GM23338 (cell line): ENCODE data around the gene KIAA1755.

Experiments
- CTCF ChIP-seq, 2 experiments: fragments of 200-600 bp in 1 of 2; sonication (generic) in 1 of 2; conservative IDR thresholded peaks; 2 replicates each; pipeline versions ENCODE4 v1.5.1 to v1.6.1; 2016 to 2017; ENCODE audit warnings: antibody characterized with exemption in 2 of 2, low read depth in 2 of 2, mild to moderate bottlenecking in 2 of 2, moderate library complexity in 1 of 2
- EZH2 ChIP-seq: fragments of 200-600 bp; sonication (generic); IDR thresholded peaks from one replicate; pipeline ENCODE4 v1.8.0; 2017; ENCODE audit warnings: antibody characterized with exemption, mild to moderate bottlenecking, low read depth; ENCODE audit not compliant: unreplicated experiment
- EZH2phosphoT487 ChIP-seq: fragments of 200-600 bp; sonication (generic); IDR thresholded peaks from one replicate; pipeline ENCODE4 v1.8.1; 2018; ENCODE audit warnings: antibody characterized with exemption; ENCODE audit not compliant: unreplicated experiment
- POLR2AphosphoS5 ChIP-seq: IDR thresholded peaks from 2 replicates; pipeline ENCODE4 v1.6.1; 2016; ENCODE audit warnings: antibody characterized with exemption, low read depth

- no peak for TF ChIP-seq POLR2AphosphoS5
- no peak for TF ChIP-seq EZH2
- no peak for TF ChIP-seq EZH2phosphoT487
- no peak for TF ChIP-seq CTCF (conservative IDR thresholded peaks at IDR 0.05; ENCODE audit: low read depth in 2 of 2)
These were observed 62.2 kb downstream of the KIAA1755 start for GRCh38 chr20:38198238-38198861.
